HepG2 (cell line): ENCODE measurements around the gene MICA. TPM values are rescaled to one million over a fixed set of nuclear protein-coding genes. Genes with fewer than 3 reads are reported as not detected.

Source experiments
- CBX2 ChIP-seq, 2 experiments: fragments of 200-600 bp in 1 of 2; sonication (generic); formaldehyde crosslinking in 1 of 2; IDR thresholded peaks; 2 replicates each; pipeline versions ENCODE4 v1.7.0 to v1.8.1; 2018 to 2022; ENCODE audit warnings: low read depth in 2 of 2, low read length in 1 of 2, mild to moderate bottlenecking in 1 of 2, missing genetic modification reagents in 1 of 2
- GABPA ChIP-seq, 2 experiments: IDR thresholded peaks; 2 replicates each; pipeline ENCODE4 v1.6.1; 2011 to 2016; ENCODE audit warnings: low read depth in 2 of 2, low read length in 1 of 2, missing biosample characterization in 1 of 2, missing genetic modification characterization in 1 of 2
- GABPB1 ChIP-seq: IDR thresholded peaks from 2 replicates; pipeline ENCODE4 v1.6.1; 2016; ENCODE audit warnings: mild to moderate bottlenecking, missing genetic modification reagents, moderate library complexity, missing compliant biosample characterization
- HMG20A ChIP-seq: IDR thresholded peaks from 2 replicates; pipeline ENCODE4 v1.6.1; 2016; ENCODE audit warnings: borderline replicate concordance
- MED13 ChIP-seq: sonication (generic); formaldehyde crosslinking; IDR thresholded peaks from 2 replicates; pipeline ENCODE4 v1.5.0; 2020; ENCODE audit warnings: missing genetic modification reagents
- NCOA5 ChIP-seq: sonication (generic); formaldehyde crosslinking; IDR thresholded peaks from 2 replicates; pipeline ENCODE4 v1.4.0; 2020; ENCODE audit warnings: missing genetic modification reagents
- SATB2 ChIP-seq: sonication (generic); formaldehyde crosslinking; IDR thresholded peaks from 2 replicates; pipeline ENCODE4 v1.5.0; 2020; ENCODE audit warnings: missing genetic modification reagents
- TBL1XR1 ChIP-seq: fragments of 150-350 bp; IDR thresholded peaks from 2 replicates; pipeline ENCODE4 v1.6.1; 2014; ENCODE audit warnings: borderline replicate concordance, low read length; ENCODE audit not compliant: partially characterized antibody
- ZNF329 ChIP-seq: sonication (generic); formaldehyde crosslinking; IDR thresholded peaks from 2 replicates; pipeline ENCODE4 v1.9.0; 2021; ENCODE audit warnings: low read depth, mild to moderate bottlenecking, missing genetic modification reagents
- ZNF572 ChIP-seq: sonication (generic); formaldehyde crosslinking; IDR thresholded peaks from 2 replicates; pipeline ENCODE4 v1.5.1; 2020; ENCODE audit warnings: mild to moderate bottlenecking, missing genetic modification reagents
- ZNF703 ChIP-seq: sonication (generic); formaldehyde crosslinking; IDR thresholded peaks from 2 replicates; pipeline ENCODE4 v1.5.1; 2020; ENCODE audit warnings: missing genetic modification reagents, mild to moderate bottlenecking, moderate library complexity, borderline replicate concordance
- ZNF709 ChIP-seq: sonication (generic); formaldehyde crosslinking; IDR thresholded peaks from 2 replicates; pipeline ENCODE4 v1.5.0; 2020; ENCODE audit warnings: mild to moderate bottlenecking, missing genetic modification reagents
- polyA plus RNA-seq, 8 experiments: library from polyadenylated mRNA; depleted of rRNA in 3 of 8; stranded (reverse) in 7 of 8; unstranded in 1 of 8; fragments of >200 nt; fragmentation: Illumina TruSeq in 4 of 8; extraction: Trizol in 4 of 8; gene quantifications; 2 replicates each; pipeline versions ENCODE4 v1.2.1 to v1.2.3, GENCODE V29; 2011 to 2016; ENCODE audit warnings: low read depth in 4 of 8, missing spikeins in 1 of 8, mixed read lengths in 1 of 8; ENCODE audit not compliant: insufficient read depth in 1 of 8
- total RNA-seq, 5 experiments: library from RNA; depleted of rRNA; stranded (reverse); fragments of >200 nt; fragmentation: Illumina TruSeq; extraction: Trizol; gene quantifications; 2 replicates each; pipeline ENCODE4 v1.2.3, GENCODE V29; 2016; ENCODE audit warnings: low read depth in 1 of 5
- TF ChIP-seq, protein P1 (sequence below): sonication (generic); formaldehyde crosslinking; IDR thresholded peaks from 2 replicates; pipeline ENCODE4 v1.8.1; 2023; ENCODE audit warnings: mild to moderate bottlenecking, missing genetic modification reagents
- TF ChIP-seq, protein P2 (sequence below): sonication (generic); formaldehyde crosslinking; IDR thresholded peaks from 2 replicates; pipeline ENCODE4 v1.4.0; 2020; ENCODE audit warnings: mild to moderate bottlenecking, missing genetic modification reagents
- TF ChIP-seq, protein P3 (sequence below): sonication (generic); formaldehyde crosslinking; IDR thresholded peaks from 2 replicates; pipeline ENCODE4 v1.8.0; 2022; ENCODE audit warnings: low read depth, missing genetic modification reagents
- TF ChIP-seq, protein P4 (sequence below): sonication (generic); formaldehyde crosslinking; IDR thresholded peaks from 2 replicates; pipeline ENCODE4 v1.5.0; 2020; ENCODE audit warnings: mild to moderate bottlenecking, missing genetic modification reagents
- TF ChIP-seq, protein P5 (sequence below): sonication (generic); formaldehyde crosslinking; IDR thresholded peaks from 2 replicates; pipeline ENCODE4 v1.4.0; 2020; ENCODE audit warnings: missing genetic modification reagents, mild to moderate bottlenecking, borderline replicate concordance
- TF ChIP-seq, protein P6 (sequence below): sonication (generic); formaldehyde crosslinking; IDR thresholded peaks from 2 replicates; pipeline ENCODE4 v1.8.1; 2023; ENCODE audit warnings: mild to moderate bottlenecking, inconsistent platforms, moderate library complexity, missing genetic modification reagents, borderline replicate concordance

Gene MICA
- total and polyA plus RNA-seq, 2 of the 13 experiments (the other 11 are each of a cell fraction or from before 2014, with no cell fraction given): 21.6 to 38.1 TPM

DNA sequence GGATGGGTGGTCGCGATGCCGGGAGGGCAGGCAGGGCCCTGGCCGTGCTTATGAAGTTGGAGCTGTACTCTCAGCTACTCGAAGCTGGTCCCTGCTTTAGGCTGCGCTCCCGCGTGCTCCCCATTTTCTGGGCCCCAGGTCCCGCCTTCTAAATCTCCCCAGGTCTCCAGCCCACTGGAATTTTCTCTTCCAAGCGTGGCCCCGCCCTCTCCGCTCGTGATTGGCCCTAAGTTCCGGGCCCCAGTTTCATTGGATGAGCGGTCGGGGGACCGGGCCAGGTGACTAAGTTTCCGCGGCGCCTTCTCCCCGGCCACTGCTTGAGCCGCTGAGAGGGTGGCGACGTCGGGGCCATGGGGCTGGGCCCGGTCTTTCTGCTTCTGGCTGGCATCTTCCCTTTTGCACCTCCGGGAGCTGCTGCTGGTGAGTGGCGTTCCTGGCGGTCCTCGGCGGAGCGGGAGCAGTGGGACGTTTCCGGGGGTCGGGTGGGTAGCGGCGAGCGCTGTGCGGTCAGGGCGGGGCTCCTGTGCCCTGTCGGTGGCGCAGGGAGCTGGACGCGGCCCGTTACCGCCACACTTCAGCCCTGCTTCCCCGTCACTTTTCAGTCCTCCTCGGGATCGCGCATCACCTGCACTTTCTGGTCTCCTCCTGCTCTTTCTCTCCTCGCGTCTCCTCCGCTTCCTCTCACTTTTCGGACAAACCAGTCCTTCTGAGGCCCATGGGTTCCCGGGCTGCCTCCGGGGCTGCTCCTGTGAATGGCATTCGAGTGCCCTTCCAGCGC is at the start of gene MICA (continued):
- TF ChIP-seq CBX2 (IDR thresholded peaks at IDR 0.05; ENCODE audit: low read depth, low read length) (no peak), CBX2 (CRISPR knock-in tag; IDR thresholded peaks at IDR 0.05; ENCODE audit: low read depth) (no peak; the same call in 1 of the 2 replicates), GABPA (IDR thresholded peaks at IDR 0.05; ENCODE audit: low read depth, low read length) (peak; percentile 36), GABPA (CRISPR knock-in tag; IDR thresholded peaks at IDR 0.05; ENCODE audit: low read depth) (peak; percentile 62), ZNF329 (CRISPR knock-in tag) (no peak; the same call in 1 of the 2 replicates), GABPB1 (CRISPR knock-in tag) (peak; percentile 89), MED13 (CRISPR knock-in tag) (peak; percentile 83), HMG20A (CRISPR knock-in tag) (no peak), SATB2 (CRISPR knock-in tag) (peak; percentile 95), ZNF572 (CRISPR knock-in tag) (no peak), TBL1XR1 (no peak), ZNF703 (0 out of 2 replicates have a peak, but pooled peaks have one; percentile 1), ZNF709 (peak; percentile 80; the same call in 1 of the 2 replicates), NCOA5 (CRISPR knock-in tag) (no peak)
- TF ChIP-seq, protein P1, sequence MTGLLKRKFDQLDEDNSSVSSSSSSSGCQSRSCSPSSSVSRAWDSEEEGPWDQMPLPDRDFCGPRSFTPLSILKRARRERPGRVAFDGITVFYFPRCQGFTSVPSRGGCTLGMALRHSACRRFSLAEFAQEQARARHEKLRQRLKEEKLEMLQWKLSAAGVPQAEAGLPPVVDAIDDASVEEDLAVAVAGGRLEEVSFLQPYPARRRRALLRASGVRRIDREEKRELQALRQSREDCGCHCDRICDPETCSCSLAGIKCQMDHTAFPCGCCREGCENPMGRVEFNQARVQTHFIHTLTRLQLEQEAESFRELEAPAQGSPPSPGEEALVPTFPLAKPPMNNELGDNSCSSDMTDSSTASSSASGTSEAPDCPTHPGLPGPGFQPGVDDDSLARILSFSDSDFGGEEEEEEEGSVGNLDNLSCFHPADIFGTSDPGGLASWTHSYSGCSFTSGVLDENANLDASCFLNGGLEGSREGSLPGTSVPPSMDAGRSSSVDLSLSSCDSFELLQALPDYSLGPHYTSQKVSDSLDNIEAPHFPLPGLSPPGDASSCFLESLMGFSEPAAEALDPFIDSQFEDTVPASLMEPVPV (CRISPR knock-in tag): peak; percentile 82
- TF ChIP-seq, protein P2, sequence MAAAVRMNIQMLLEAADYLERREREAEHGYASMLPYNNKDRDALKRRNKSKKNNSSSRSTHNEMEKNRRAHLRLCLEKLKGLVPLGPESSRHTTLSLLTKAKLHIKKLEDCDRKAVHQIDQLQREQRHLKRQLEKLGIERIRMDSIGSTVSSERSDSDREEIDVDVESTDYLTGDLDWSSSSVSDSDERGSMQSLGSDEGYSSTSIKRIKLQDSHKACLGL (CRISPR knock-in tag): peak; percentile 81
- TF ChIP-seq, protein P3, sequence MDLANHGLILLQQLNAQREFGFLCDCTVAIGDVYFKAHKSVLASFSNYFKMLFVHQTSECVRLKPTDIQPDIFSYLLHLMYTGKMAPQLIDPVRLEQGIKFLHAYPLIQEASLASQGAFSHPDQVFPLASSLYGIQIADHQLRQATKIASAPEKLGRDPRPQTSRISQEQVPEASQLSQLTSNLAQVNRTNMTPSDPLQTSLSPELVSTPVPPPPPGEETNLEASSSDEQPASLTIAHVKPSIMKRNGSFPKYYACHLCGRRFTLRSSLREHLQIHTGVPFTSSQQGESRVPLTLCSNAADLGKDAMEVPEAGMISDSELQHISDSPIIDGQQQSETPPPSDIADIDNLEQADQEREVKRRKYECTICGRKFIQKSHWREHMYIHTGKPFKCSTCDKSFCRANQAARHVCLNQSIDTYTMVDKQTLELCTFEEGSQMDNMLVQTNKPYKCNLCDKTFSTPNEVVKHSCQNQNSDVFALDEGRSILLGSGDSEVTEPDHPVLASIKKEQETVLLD: peak; percentile 60
- TF ChIP-seq, protein P4, sequence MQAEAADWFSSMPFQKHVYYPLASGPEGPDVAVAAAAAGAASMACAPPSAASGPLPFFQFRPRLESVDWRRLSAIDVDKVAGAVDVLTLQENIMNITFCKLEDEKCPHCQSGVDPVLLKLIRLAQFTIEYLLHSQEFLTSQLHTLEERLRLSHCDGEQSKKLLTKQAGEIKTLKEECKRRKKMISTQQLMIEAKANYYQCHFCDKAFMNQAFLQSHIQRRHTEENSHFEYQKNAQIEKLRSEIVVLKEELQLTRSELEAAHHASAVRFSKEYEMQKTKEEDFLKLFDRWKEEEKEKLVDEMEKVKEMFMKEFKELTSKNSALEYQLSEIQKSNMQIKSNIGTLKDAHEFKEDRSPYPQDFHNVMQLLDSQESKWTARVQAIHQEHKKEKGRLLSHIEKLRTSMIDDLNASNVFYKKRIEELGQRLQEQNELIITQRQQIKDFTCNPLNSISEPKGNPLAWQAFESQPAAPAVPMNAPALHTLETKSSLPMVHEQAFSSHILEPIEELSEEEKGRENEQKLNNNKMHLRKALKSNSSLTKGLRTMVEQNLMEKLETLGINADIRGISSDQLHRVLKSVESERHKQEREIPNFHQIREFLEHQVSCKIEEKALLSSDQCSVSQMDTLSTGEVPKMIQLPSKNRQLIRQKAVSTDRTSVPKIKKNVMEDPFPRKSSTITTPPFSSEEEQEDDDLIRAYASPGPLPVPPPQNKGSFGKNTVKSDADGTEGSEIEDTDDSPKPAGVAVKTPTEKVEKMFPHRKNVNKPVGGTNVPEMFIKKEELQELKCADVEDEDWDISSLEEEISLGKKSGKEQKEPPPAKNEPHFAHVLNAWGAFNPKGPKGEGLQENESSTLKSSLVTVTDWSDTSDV (CRISPR knock-in tag): peak; percentile 82; the same call in 1 of the 2 replicates
- TF ChIP-seq, protein P5, sequence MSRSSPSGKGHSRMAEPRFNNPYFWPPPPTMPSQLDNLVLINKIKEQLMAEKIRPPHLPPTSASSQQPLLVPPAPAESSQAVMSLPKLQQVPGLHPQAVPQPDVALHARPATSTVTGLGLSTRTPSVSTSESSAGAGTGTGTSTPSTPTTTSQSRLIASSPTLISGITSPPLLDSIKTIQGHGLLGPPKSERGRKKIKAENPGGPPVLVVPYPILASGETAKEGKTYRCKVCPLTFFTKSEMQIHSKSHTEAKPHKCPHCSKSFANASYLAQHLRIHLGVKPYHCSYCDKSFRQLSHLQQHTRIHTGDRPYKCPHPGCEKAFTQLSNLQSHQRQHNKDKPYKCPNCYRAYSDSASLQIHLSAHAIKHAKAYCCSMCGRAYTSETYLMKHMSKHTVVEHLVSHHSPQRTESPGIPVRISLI: no peak
- TF ChIP-seq, protein P6, sequence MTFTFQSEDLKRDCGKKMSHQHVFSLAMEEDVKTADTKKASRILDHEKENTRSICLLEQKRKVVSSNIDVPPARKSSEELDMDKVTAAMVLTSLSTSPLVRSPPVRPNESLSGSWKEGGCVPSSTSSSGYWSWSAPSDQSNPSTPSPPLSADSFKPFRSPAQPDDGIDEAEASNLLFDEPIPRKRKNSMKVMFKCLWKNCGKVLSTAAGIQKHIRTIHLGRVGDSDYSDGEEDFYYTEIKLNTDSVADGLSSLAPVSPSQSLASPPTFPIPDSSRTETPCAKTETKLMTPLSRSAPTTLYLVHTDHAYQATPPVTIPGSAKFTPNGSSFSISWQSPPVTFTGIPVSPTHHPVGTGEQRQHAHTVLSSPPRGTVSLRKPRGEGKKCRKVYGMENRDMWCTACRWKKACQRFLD: peak; percentile 94
